ENCODE measurements around the gene SOD2. TPM values are rescaled to one million over a fixed set of nuclear protein-coding genes. Genes with fewer than 3 reads are reported as not detected.

SOD2 gene
- total RNA-seq, 1 experiment from 2014 or later: 98.6 TPM

DNA sequence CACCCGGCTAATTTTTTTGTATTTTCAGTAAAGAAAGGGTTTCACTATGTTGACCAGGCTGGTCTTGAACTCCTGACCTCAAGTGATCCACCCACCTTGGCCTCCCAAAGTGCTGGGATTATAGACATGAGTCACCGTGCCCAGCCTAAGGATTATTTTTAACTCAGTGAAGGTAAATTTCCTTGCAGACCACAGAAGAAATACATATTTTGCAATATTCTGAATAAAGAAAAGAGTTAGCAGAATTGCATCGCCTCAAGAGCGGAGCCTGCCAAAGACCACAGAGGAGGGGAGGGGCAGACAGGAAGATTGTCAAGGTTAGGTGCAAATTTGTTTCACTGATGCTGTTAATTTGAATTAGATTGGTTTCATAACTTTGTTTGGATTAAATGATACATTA lies 47.4 kb downstream of the SOD2 start:
- Histone ChIP-seq H3K9me2 (ENCODE audit: insufficient read depth) (no peaks in the 10 kb centered on the region), H3K9ac (ENCODE audit: low read length) (no peak overlapping the region), H3K4me1 (ENCODE audit: control insufficient read depth in 1 of 2, insufficient read depth in 2 of 2, low read length in 2 of 2) (peaks cover 10 to 11% of the 10 kb centered on the region in 2 experiments), H3K4me3 (replicated peaks in 1 of 2; ENCODE audit: low read depth in 1 of 2, low read length in 2 of 2) (no peak overlapping the region), H4K20me1 (ENCODE audit: insufficient read depth) (no peaks in the 10 kb centered on the region), H3K79me2 (ENCODE audit: insufficient read depth, low read length) (no peaks in the 10 kb centered on the region), H3K27ac (ENCODE audit: low read depth, low read length) (no peak overlapping the region), H3K27me3 (ENCODE audit: insufficient read depth, low read length) (no peaks in the 10 kb centered on the region; the same call in 1 of the 2 replicates), H3K36me3 (ENCODE audit: control insufficient read depth in 1 of 2, insufficient read depth in 2 of 2, low read length in 2 of 2) (no peaks in the 10 kb centered on the region), H3K9me3 (ENCODE audit: control insufficient read depth in 1 of 2, insufficient read depth in 1 of 2, low read depth in 1 of 2, low read length in 2 of 2) (no peaks in the 10 kb centered on the region), H2AFZ (ENCODE audit: low read depth, low read length, poor library complexity, severe bottlenecking) (no peak overlapping the region), H3K4me2 (ENCODE audit: low read length) (peak overlapping the region; percentile 64)
- no TSS peak for BruUV-seq (replicated peaks)
- ChIA-PET CTCF (interaction anchor here (1.3 to 3.8 kb wide), 2 partner anchors 10 to 13 kb away, joined by 5 to 23 read pairs; no protein-coding TSS in a partner anchor), RAD21 (ENCODE audit: low non-redundant PET in 1 of 2, low total read pairs in 2 of 2, uncharacterized antibody in 2 of 2, unreplicated experiment in 2 of 2) (no interaction called here), POLR2A (interaction anchor here (1.2 kb wide), 1 partner anchor 13 kb away, joined by 3 read pairs; no protein-coding TSS in a partner anchor)
- intact Hi-C loops (cut with micrococcal nuclease): no loop called here
- DNase-seq (ENCODE audit: low read depth, low spot score): no peak
- TF ChIP-seq SP1 (IDR thresholded peaks at IDR 0.05; ENCODE audit: low read depth) (no peak), CEBPB (IDR thresholded peaks at IDR 0.05; ENCODE audit: low read depth) (0 out of 2 replicates have a peak, but pooled peaks have one; percentile 49)
- ATAC-seq: peak; percentile 36; the same call in 1 of the 2 replicates

Other genes starting within 250 kb of the SOD2 start
- 88.6 TPM for gene WTAP, start 34.3 kb upstream of the SOD2 start, total RNA-seq (2021; ENCODE audit: unreplicated experiment)
- 41.6 TPM for gene ACAT2, start 68.8 kb upstream of the SOD2 start, total RNA-seq (2021; ENCODE audit: unreplicated experiment)
- gene TCP1, start 96.4 kb upstream of the SOD2 start, total RNA-seq (2021; ENCODE audit: unreplicated experiment): 447 TPM
- 106 TPM for gene MRPL18, start 97.2 kb upstream of the SOD2 start, total RNA-seq (2021; ENCODE audit: unreplicated experiment)
- gene PNLDC1, start 107.0 kb upstream of the SOD2 start, total RNA-seq (2021; ENCODE audit: unreplicated experiment): 0.37 TPM
- not detected for gene MAS1, start 197.7 kb upstream of the SOD2 start, total RNA-seq (2021; ENCODE audit: unreplicated experiment)